ENCODE results near the gene GXYLT2.

Gene GXYLT2

GRCh38 chr3:72860846-72861245 is 27.0 kb upstream of the GXYLT2 start:
- no peak for TF ChIP-seq SIN3A (IDR thresholded peaks at IDR 0.05; ENCODE audit: borderline replicate concordance, insufficient read depth, low read length)
- TF ChIP-seq REST (IDR thresholded peaks at IDR 0.05; ENCODE audit: insufficient read depth in 1 of 2, low read depth in 2 of 2, low read length in 2 of 2): no peak
- TF ChIP-seq POLR2AphosphoS5 (IDR thresholded peaks at IDR 0.05; ENCODE audit: low read depth, low read length): no peak
- TF ChIP-seq TAF1 (IDR thresholded peaks at IDR 0.05; ENCODE audit: borderline replicate concordance, insufficient read depth, low read length): no peak
- no peak for TF ChIP-seq FOXP2 (optimal IDR thresholded peaks at IDR 0.05; ENCODE audit: borderline replicate concordance, extremely low read depth, extremely low read length, insufficient read depth)

- TF ChIP-seq TAF1 (IDR thresholded peaks at IDR 0.05; ENCODE audit: borderline replicate concordance, insufficient read depth, low read length): no peak
- TF ChIP-seq SIN3A (IDR thresholded peaks at IDR 0.05; ENCODE audit: borderline replicate concordance, insufficient read depth, low read length): no peak
- TF ChIP-seq FOXP2 (optimal IDR thresholded peaks at IDR 0.05; ENCODE audit: borderline replicate concordance, extremely low read depth, extremely low read length, insufficient read depth): no peak
- no peak for TF ChIP-seq POLR2AphosphoS5 (IDR thresholded peaks at IDR 0.05; ENCODE audit: low read depth, low read length)
- no peak for TF ChIP-seq REST (IDR thresholded peaks at IDR 0.05; ENCODE audit: insufficient read depth in 1 of 2, low read depth in 2 of 2, low read length in 2 of 2)
Measured at GRCh38 chr3:72862314-72863090, 25.3 kb upstream of the GXYLT2 start.

- TF ChIP-seq POLR2AphosphoS5 (IDR thresholded peaks at IDR 0.05; ENCODE audit: low read depth, low read length): no peak
- TF ChIP-seq SIN3A (IDR thresholded peaks at IDR 0.05; ENCODE audit: borderline replicate concordance, insufficient read depth, low read length): no peak
- TF ChIP-seq REST (IDR thresholded peaks at IDR 0.05; ENCODE audit: insufficient read depth in 1 of 2, low read depth in 2 of 2, low read length in 2 of 2): no peak
- no peak for TF ChIP-seq FOXP2 (optimal IDR thresholded peaks at IDR 0.05; ENCODE audit: borderline replicate concordance, extremely low read depth, extremely low read length, insufficient read depth)
- no peak for TF ChIP-seq TAF1 (IDR thresholded peaks at IDR 0.05; ENCODE audit: borderline replicate concordance, insufficient read depth, low read length)
Measured at GRCh38 chr3:72872183-72872582, 15.7 kb upstream of the GXYLT2 start.

- TF ChIP-seq TAF1 (IDR thresholded peaks at IDR 0.05; ENCODE audit: borderline replicate concordance, insufficient read depth, low read length) (no peak), POLR2AphosphoS5 (IDR thresholded peaks at IDR 0.05; ENCODE audit: low read depth, low read length) (no peak), FOXP2 (optimal IDR thresholded peaks at IDR 0.05; ENCODE audit: borderline replicate concordance, extremely low read depth, extremely low read length, insufficient read depth) (no peak), SIN3A (IDR thresholded peaks at IDR 0.05; ENCODE audit: borderline replicate concordance, insufficient read depth, low read length) (no peak), REST (IDR thresholded peaks at IDR 0.05; ENCODE audit: insufficient read depth in 1 of 2, low read depth in 2 of 2, low read length in 2 of 2) (no peak)
Measured at GRCh38 chr3:72887343-72887704, 522 bp upstream of the GXYLT2 start.
